Thyroid gland (tissue), 4 donors: ENCODE data around the gene COL4A1.

Experiments
- POLR2A ChIP-seq, 2 donors: fragments of 450-650 bp; IDR thresholded peaks; one replicate each; pipeline ENCODE4 v1.6.1; 2017; ENCODE audit warnings: antibody characterized with exemption in 2 of 2, mild to moderate bottlenecking in 2 of 2, moderate library complexity in 1 of 2
- TF ChIP-seq, protein P1 (sequence below), 6 experiments: fragments of 200-600 bp in 3 of 6; fragments of 450-650 bp in 3 of 6; sonication (generic) in 3 of 6; IDR thresholded peaks; one replicate each; pipeline ENCODE4 v1.5.1; 2016 to 2019; ENCODE audit warnings: antibody characterized with exemption in 6 of 6, mild to moderate bottlenecking in 2 of 6, inconsistent platforms in 1 of 6, moderate library complexity in 1 of 6

- TF ChIP-seq, protein P1, sequence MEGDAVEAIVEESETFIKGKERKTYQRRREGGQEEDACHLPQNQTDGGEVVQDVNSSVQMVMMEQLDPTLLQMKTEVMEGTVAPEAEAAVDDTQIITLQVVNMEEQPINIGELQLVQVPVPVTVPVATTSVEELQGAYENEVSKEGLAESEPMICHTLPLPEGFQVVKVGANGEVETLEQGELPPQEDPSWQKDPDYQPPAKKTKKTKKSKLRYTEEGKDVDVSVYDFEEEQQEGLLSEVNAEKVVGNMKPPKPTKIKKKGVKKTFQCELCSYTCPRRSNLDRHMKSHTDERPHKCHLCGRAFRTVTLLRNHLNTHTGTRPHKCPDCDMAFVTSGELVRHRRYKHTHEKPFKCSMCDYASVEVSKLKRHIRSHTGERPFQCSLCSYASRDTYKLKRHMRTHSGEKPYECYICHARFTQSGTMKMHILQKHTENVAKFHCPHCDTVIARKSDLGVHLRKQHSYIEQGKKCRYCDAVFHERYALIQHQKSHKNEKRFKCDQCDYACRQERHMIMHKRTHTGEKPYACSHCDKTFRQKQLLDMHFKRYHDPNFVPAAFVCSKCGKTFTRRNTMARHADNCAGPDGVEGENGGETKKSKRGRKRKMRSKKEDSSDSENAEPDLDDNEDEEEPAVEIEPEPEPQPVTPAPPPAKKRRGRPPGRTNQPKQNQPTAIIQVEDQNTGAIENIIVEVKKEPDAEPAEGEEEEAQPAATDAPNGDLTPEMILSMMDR (IDR thresholded peaks at IDR 0.05): no peak
- TF ChIP-seq POLR2A (IDR thresholded peaks at IDR 0.05): no peak
Observed at GRCh38 chr13:110246530-110246929, 60.4 kb downstream of the COL4A1 start.
